HG02840 (cell line): Measurements from ENCODE around the gene MORN1.

Source experiments
- ATAC-seq: cut with Tn5 transposase; IDR thresholded peaks from one replicate; pipeline ENCODE4 v1.9.1; 2021; ENCODE audit warnings: mild to moderate bottlenecking, moderate library complexity, moderate number of reproducible peaks; ENCODE audit not compliant: unreplicated experiment, low FRiP score

The MORN1 gene

GRCh38 chr1:2405588-2406295 is 14.4 kb upstream of the MORN1 start:
- ATAC-seq = no peak

GRCh38 chr1:2404890-2405511 is 13.6 kb upstream of the MORN1 start:
- ATAC-seq = no peak

- no peak for ATAC-seq
These were observed 13.0 kb upstream of the MORN1 start for GRCh38 chr1:2404142-2404889.

- no peak for ATAC-seq
These were observed 11.9 kb upstream of the MORN1 start for GRCh38 chr1:2403273-2403672.

GRCh38 chr1:2402420-2402819 is 11.1 kb upstream of the MORN1 start:
- no peak for ATAC-seq

- no peak for ATAC-seq
These were observed 9.7 kb upstream of the MORN1 start for GRCh38 chr1:2400950-2401649.

- ATAC-seq = no peak
These were observed 9.2 kb upstream of the MORN1 start for GRCh38 chr1:2400576-2400909.

- no peak for ATAC-seq
These were observed 8.7 kb upstream of the MORN1 start for GRCh38 chr1:2399890-2400575.

GRCh38 chr1:2398871-2399270 is 7.5 kb upstream of the MORN1 start:
- no peak for ATAC-seq

- ATAC-seq = no peak
These were observed 5.8 kb upstream of the MORN1 start for GRCh38 chr1:2397007-2397679.

- no peak for ATAC-seq
These were observed 5.1 kb upstream of the MORN1 start for GRCh38 chr1:2396476-2396875.

- ATAC-seq = no peak
These were observed 4.7 kb upstream of the MORN1 start for GRCh38 chr1:2396059-2396458.

GRCh38 chr1:2395245-2395644 is 3.9 kb upstream of the MORN1 start:
- no peak for ATAC-seq

- no peak for ATAC-seq
These were observed 3.4 kb upstream of the MORN1 start for GRCh38 chr1:2394761-2395160.

- no peak for ATAC-seq
These were observed 2.9 kb upstream of the MORN1 start for GRCh38 chr1:2394220-2394619.

GRCh38 chr1:2393471-2393877 is 2.1 kb upstream of the MORN1 start:
- ATAC-seq = no peak

- ATAC-seq = no peak
These were observed 1.3 kb upstream of the MORN1 start for GRCh38 chr1:2392686-2393085.

- ATAC-seq = peak; percentile 22
These were observed 666 bp upstream of the MORN1 start for GRCh38 chr1:2391931-2392509.

GRCh38 chr1:2389644-2390043 is 1.7 kb downstream of the MORN1 start:
- ATAC-seq = no peak
